ENCODE measurements around the gene RANBP1.

RANBP1 gene

GRCh38 chr22:20128902-20129746, 13.2 kb downstream of the RANBP1 start:
- TF ChIP-seq POLR2A (IDR thresholded peaks at IDR 0.05; ENCODE audit: low read depth, low read length): no peak
- FAIRE-seq (peak; percentile 20), DNase-seq (ENCODE audit: insufficient read length, low spot score) (no peak)

- DNase-seq (ENCODE audit: insufficient read length, low spot score) (no peak), FAIRE-seq (no peak)
- no peak for TF ChIP-seq POLR2A (IDR thresholded peaks at IDR 0.05; ENCODE audit: low read depth, low read length)
These were observed 13.8 kb downstream of the RANBP1 start for GRCh38 chr22:20129747-20130014.

- TF ChIP-seq POLR2A (IDR thresholded peaks at IDR 0.05; ENCODE audit: low read depth, low read length): no peak
- no peak for FAIRE-seq
- no peak for DNase-seq (ENCODE audit: insufficient read length, low spot score)
These were observed 14.4 kb downstream of the RANBP1 start for GRCh38 chr22:20130319-20130718.

GRCh38 chr22:20130731-20131596, 15.1 kb downstream of the RANBP1 start:
- DNase-seq (ENCODE audit: insufficient read length, low spot score) (peak; percentile 60), FAIRE-seq (no peak)
- TF ChIP-seq POLR2A (IDR thresholded peaks at IDR 0.05; ENCODE audit: low read depth, low read length): no peak

- DNase-seq (ENCODE audit: insufficient read length, low spot score): no peak
- TF ChIP-seq POLR2A (IDR thresholded peaks at IDR 0.05; ENCODE audit: low read depth, low read length): no peak
- FAIRE-seq: no peak
These were observed 15.6 kb downstream of the RANBP1 start, which contains the start of gene ZDHHC8 for GRCh38 chr22:20131597-20131858. ZDHHC8 (plus strand) TSS chr22:20131804; CDS start chr22:20131948, 144 bp downstream.

- no peak for TF ChIP-seq POLR2A (IDR thresholded peaks at IDR 0.05; ENCODE audit: low read depth, low read length)
- DNase-seq (ENCODE audit: insufficient read length, low spot score) (no peak), FAIRE-seq (no peak)
These were observed 16.2 kb downstream of the RANBP1 start for GRCh38 chr22:20131859-20132685.

GRCh38 chr22:20132686-20133246, 16.9 kb downstream of the RANBP1 start:
- no peak for FAIRE-seq
- no peak for DNase-seq (ENCODE audit: insufficient read length, low spot score)

GRCh38 chr22:20133930-20134549, 18.1 kb downstream of the RANBP1 start:
- DNase-seq (ENCODE audit: insufficient read length, low spot score) (no peak), FAIRE-seq (no peak)
- no peak for TF ChIP-seq POLR2A (IDR thresholded peaks at IDR 0.05; ENCODE audit: low read depth, low read length)

More at GRCh38 chr22:20132686-20133246, 16.9 kb downstream of the RANBP1 start:
- no peak for TF ChIP-seq POLR2A (IDR thresholded peaks at IDR 0.05; ENCODE audit: low read depth, low read length)

GRCh38 chr22:20135265-20135664, 19.4 kb downstream of the RANBP1 start:
- FAIRE-seq (no peak), DNase-seq (ENCODE audit: insufficient read length, low spot score) (no peak)
- TF ChIP-seq POLR2A (IDR thresholded peaks at IDR 0.05; ENCODE audit: low read depth, low read length): no peak

GRCh38 chr22:20135806-20136602, 20.1 kb downstream of the RANBP1 start:
- DNase-seq (ENCODE audit: insufficient read length, low spot score) (no peak), FAIRE-seq (no peak)
- no peak for TF ChIP-seq POLR2A (IDR thresholded peaks at IDR 0.05; ENCODE audit: low read depth, low read length)

- FAIRE-seq (no peak), DNase-seq (ENCODE audit: insufficient read length, low spot score) (no peak)
- TF ChIP-seq POLR2A (IDR thresholded peaks at IDR 0.05; ENCODE audit: low read depth, low read length): no peak
These were observed 20.6 kb downstream of the RANBP1 start for GRCh38 chr22:20136603-20136873.

GRCh38 chr22:20137113-20137512, 21.2 kb downstream of the RANBP1 start:
- no peak for FAIRE-seq
- TF ChIP-seq POLR2A (IDR thresholded peaks at IDR 0.05; ENCODE audit: low read depth, low read length): no peak
- DNase-seq (ENCODE audit: insufficient read length, low spot score): no peak
